ENCODE measurements around the gene ANKRD17. TPM values are rescaled to one million over a fixed set of nuclear protein-coding genes. Genes with fewer than 3 reads are reported as not detected.

The ANKRD17 gene
- total and polyA plus RNA-seq, 2 of the 4 experiments (the other 2 are of a cell fraction) = 28.5 to 75.3 TPM

- no peak overlapping the region for H2AK5ac ChIP-seq (ENCODE audit: low read depth, low read length)
- dilution Hi-C loops (cut with HindIII; ENCODE audit: low sequenced_read_pairs, unreplicated experiment) = no loop called here
- H4K8ac ChIP-seq (ENCODE audit: low read depth in 2 of 2, low read length in 2 of 2) = no peak overlapping the region
- H3K9ac ChIP-seq (ENCODE audit: low read depth, low read length) = no peak overlapping the region
- H2BK120ac ChIP-seq (ENCODE audit: low read depth, low read length) = no peak overlapping the region
- H2AK9ac ChIP-seq (replicated peaks; ENCODE audit: low read depth, low read length, poor library complexity) = no peak overlapping the region
- in situ Hi-C loops (cut with MboI; ENCODE audit: low sequenced_read_pairs) = no loop called here
- no peak overlapping the region for H2AFZ ChIP-seq (replicated peaks; ENCODE audit: low read length, poor library complexity)
- no peak overlapping the region for H3K18ac ChIP-seq (ENCODE audit: low read depth, low read length)
- peaks cover 30% of the 10 kb centered on the region for H3K36me3 ChIP-seq (ENCODE audit: control insufficient read depth, insufficient read depth, low read length)
- TF ChIP-seq MXI1 (IDR thresholded peaks at IDR 0.05; ENCODE audit: borderline replicate concordance, low read depth, low read length) = no peak
- no peak for TF ChIP-seq USF2 (IDR thresholded peaks at IDR 0.05; ENCODE audit: low read depth, low read length)
- no peak for TF ChIP-seq POLR2A (IDR thresholded peaks at IDR 0.05; ENCODE audit: low read depth, low read length)
- TF ChIP-seq RAD21 (IDR thresholded peaks at IDR 0.05; ENCODE audit: low read length) = no peak
- no peak for TF ChIP-seq CTCF (conservative IDR thresholded peaks at IDR 0.05; ENCODE audit: low read depth, low read length)
- TF ChIP-seq BHLHE40 (IDR thresholded peaks at IDR 0.05; ENCODE audit: low read depth, low read length) = no peak
- no peak for TF ChIP-seq MAFK (IDR thresholded peaks at IDR 0.05; ENCODE audit: low read depth, low read length)
- TF ChIP-seq CHD1 (IDR thresholded peaks at IDR 0.05; ENCODE audit: low read depth, low read length) = no peak
- TF ChIP-seq CEBPB (IDR thresholded peaks at IDR 0.05; ENCODE audit: low read depth, low read length) = no peak
- TF ChIP-seq RFX5 (IDR thresholded peaks at IDR 0.05; ENCODE audit: low read depth, low read length) = no peak
- no peak for TF ChIP-seq RCOR1 (IDR thresholded peaks at IDR 0.05; ENCODE audit: insufficient replicate concordance, low read length)
- no peak for TF ChIP-seq FOS (IDR thresholded peaks at IDR 0.05; ENCODE audit: low read depth, low read length)
- TF ChIP-seq ELK1 (IDR thresholded peaks at IDR 0.05; ENCODE audit: borderline replicate concordance, low read depth, low read length) = no peak
- TF ChIP-seq NFE2L2 (IDR thresholded peaks at IDR 0.05; ENCODE audit: low read depth, low read length) = no peak
- TF ChIP-seq MAZ (IDR thresholded peaks at IDR 0.05; ENCODE audit: borderline replicate concordance, low read depth, low read length) = no peak
- no peak for TF ChIP-seq SMC3 (IDR thresholded peaks at IDR 0.05; ENCODE audit: low read depth, low read length)
- H3K4me3 ChIP-seq (ENCODE audit: insufficient read depth, low read depth, low read length) = no peak overlapping the region
- no peak overlapping the region for H3K4me2 ChIP-seq (ENCODE audit: low read depth, low read length)
- DNase-seq (no peak), ATAC-seq (ENCODE audit: low read depth) (no peak)
- intact Hi-C loops (cut with micrococcal nuclease) = no loop called here
- no peak overlapping the region for H2BK5ac ChIP-seq (ENCODE audit: low read depth, low read length, poor library complexity, severe bottlenecking)
- ChIA-PET POLR2A (ENCODE audit: unreplicated experiment) (no interaction called here), CTCF (no interaction called here)
- no peaks in the 10 kb centered on the region for H3K4me1 ChIP-seq (ENCODE audit: control insufficient read depth, insufficient read depth, low read length)
- 0 out of 2 replicates have a peak, but pooled peaks cover 2% of the 10 kb centered on the region for H3K9me1 ChIP-seq (ENCODE audit: insufficient read depth, low read length)
- H3K4ac ChIP-seq (ENCODE audit: low read depth, low read length) = no peak overlapping the region
- no peak overlapping the region for H4K5ac ChIP-seq (ENCODE audit: low read depth, low read length)
- no peak overlapping the region for H3K27ac ChIP-seq (ENCODE audit: insufficient read depth, low read length)
- H3K79me1 ChIP-seq (ENCODE audit: low read depth in 1 of 2, low read length in 2 of 2) = peaks cover 37 to 59% of the 10 kb centered on the region in 2 experiments
- no peak overlapping the region for H3K14ac ChIP-seq (replicated peaks; ENCODE audit: low read depth, low read length)
- no peak overlapping the region for H3K56ac ChIP-seq (ENCODE audit: extremely low read depth, insufficient read depth, low read length)
- no peak overlapping the region for H2BK15ac ChIP-seq (ENCODE audit: low read depth, low read length)
- peaks cover 19% of the 10 kb centered on the region for H4K20me1 ChIP-seq (ENCODE audit: insufficient read depth, low read length)
- H2BK20ac ChIP-seq (ENCODE audit: low read depth, low read length) = no peak overlapping the region
- no peaks in the 10 kb centered on the region for H3K27me3 ChIP-seq (ENCODE audit: control insufficient read depth, insufficient read depth, low read length)
- H3K9me3 ChIP-seq (ENCODE audit: control insufficient read depth, insufficient read depth, low read length) = no peaks in the 10 kb centered on the region
- H3K23ac ChIP-seq (ENCODE audit: low read depth, low read length) = no peak overlapping the region
- H4K91ac ChIP-seq (ENCODE audit: insufficient read depth, low read depth, low read length) = no peak overlapping the region
- BruUV-seq (replicated peaks) = no TSS peak
Measured at GRCh38 chr4:73166212-73166611, 92.4 kb downstream of the ANKRD17 start.

Data from IMR-90 (cell line).